Bladder microvascular endothelial cell (primary cell): Measurements from ENCODE around the gene CGB5. TPM values are rescaled to one million over a fixed set of nuclear protein-coding genes. Genes with fewer than 3 reads are reported as not detected.

Source experiments
- total RNA-seq: library from RNA; depleted of rRNA; stranded (reverse); fragments of >200 nt; gene quantifications from 2 replicates; pipeline ENCODE4 v1.2.3, GENCODE V29; 2014

CGB5 gene
- total RNA-seq: not detected in 2 replicates

GRCh38 chr19:49043548-49043947, at the start of gene CGB5:
Gene CGB5, plus strand, starts transcription at chr19:49043848. Its CDS starts 362 bp downstream, at chr19:49044210.

DNA sequence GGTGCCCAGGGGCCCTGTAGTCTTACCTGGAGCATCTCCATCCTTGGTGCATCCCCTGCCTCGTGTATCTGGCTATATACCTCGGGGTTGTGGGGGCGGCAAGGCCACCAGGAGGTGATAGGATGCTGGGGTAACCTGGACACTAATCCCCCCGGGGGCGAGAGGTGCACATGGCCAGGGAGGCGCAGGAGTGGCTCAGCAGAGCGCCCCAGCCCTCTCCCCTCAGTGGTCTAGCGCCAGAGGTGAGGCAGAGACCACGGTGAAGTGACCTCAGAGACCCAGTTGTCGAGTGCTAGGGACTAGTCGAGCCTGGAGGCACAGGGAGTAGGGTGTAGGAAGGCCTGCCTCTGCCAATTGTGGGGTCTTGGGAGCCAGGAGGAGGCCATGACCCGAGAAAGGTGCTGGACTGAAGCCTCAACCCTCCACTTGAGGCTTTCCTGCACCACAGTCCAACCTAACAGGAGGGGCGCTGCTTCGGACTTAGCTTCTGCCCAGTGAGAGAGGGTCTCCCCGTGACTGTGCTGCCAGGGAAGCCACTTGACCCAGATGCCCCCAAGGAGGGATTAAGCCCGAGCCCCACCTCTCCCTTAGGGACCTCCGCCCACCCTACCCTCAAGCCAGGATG, 26.5 kb upstream of the CGB5 start, which contains the start of gene LHB:
Gene LHB (minus strand): TSS at position 51 of the 625 bp plus-strand sequence. CDS start 10 bp downstream, at position 41.

DNA sequence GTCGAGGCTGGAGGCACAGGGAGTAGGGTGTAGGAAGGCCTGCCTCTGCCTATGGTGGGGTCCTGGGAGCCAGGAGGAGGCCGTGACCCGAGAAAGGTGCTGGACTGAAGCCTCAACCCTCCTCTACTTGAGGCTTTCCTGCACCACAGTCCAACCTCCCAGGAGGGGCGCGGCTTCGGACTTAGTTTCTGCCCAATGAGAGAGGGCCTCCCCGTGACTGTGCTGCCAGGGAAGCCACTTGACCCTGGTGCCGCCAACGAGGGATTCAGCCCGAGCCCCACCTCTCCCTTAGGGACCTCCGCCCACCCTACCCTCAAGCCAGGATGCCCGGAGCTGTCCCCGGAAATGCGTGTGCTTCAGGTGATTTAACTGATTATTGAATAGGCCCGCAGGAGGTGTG, 19.4 kb upstream of the CGB5 start, which contains the start of gene CGB3:
Gene CGB3 (minus strand): TSS at position 101 of the 400 bp plus-strand sequence. CDS start 362 bp downstream, outside the sequence.

DNA sequence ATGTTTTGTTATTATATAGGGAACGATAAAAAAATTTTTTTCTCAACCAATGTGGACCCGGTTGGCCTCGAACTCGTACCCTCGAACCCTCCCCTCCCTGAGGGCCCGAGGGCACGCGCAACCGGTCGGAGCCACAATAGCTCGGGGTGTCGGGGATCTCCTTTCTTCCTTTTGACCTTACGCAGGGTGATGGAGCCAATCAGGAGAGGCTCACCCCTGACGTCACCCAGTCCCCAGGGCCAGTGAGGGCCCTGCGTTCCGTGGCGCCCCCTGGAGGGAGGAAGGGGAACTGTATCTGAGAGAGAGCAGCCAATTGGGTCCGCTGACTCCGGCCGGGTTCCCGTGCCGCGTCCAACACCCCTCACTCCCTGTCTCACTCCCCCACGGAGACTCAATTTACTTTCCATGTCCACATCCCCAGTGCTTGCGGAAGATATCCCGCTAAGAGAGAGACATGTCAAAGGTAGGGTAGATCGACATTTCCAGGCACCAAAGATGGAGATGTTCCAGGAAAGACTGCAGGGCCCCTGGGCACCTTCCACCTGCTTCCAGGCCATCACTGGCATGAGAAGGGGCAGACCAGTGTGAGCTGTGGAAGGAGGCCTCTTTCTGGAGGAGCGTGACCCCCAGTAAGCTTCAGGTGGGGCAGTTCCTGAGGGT, 11.9 kb upstream of the CGB5 start, which contains the start of gene CGB2:
Gene CGB2 (plus strand): TSS at position 249 of the 660 bp plus-strand sequence. CDS start 206 bp downstream, at position 455.

GRCh38 chr19:49036815-49037214, 6.8 kb upstream of the CGB5 start, which contains the start of gene CGB1:
Gene CGB1, minus strand, starts transcription at chr19:49036895. Its CDS starts 184 bp downstream, at chr19:49036711.

GRCh38 chr19:49049011-49049410, 5.4 kb downstream of the CGB5 start, which contains the start of gene CGB8:
Gene CGB8, minus strand, starts transcription at chr19:49049111. Its CDS starts 372 bp downstream, at chr19:49048739.

DNA sequence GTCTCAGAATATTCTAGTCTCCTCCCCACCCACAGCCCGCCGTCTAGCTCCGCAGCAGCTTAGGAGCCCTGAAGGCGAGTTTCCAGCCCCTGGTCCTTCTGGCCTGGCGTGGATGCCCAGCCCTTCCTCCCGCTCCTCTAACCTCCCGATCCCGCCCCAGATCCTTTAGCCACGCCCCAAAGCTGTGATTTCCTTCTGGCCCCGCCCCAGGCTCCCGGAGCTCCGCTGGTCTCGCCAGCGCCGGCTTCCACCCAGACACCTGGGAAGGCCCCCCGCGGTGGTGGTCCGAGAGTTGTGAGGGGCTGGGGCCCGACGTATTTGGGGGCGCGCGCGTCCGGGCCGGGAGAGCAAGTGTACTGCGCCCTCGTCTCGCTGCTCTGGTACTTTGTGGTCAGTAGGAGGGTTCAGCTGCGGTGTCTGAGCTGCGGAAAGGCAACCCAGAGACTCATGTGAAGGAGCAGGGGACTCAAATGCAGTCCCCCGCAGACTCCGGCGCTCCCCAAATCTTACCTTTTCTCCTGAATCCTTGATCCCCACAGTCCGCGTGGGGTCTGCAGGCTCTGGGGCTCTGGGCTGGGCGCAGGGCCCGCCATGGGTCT, 14.1 kb downstream of the CGB5 start, which contains the start of gene CGB7:
Gene CGB7 (minus strand): TSS at position 114 of the 599 bp plus-strand sequence. CDS start 2,374 bp downstream, outside the sequence.

GRCh38 chr19:49064768-49065611, 21.3 kb downstream of the CGB5 start, which contains the start of gene NTF4:
Gene NTF4, minus strand, starts transcription at chr19:49064818. Its CDS starts 2,821 bp downstream, at chr19:49061997.

DNA sequence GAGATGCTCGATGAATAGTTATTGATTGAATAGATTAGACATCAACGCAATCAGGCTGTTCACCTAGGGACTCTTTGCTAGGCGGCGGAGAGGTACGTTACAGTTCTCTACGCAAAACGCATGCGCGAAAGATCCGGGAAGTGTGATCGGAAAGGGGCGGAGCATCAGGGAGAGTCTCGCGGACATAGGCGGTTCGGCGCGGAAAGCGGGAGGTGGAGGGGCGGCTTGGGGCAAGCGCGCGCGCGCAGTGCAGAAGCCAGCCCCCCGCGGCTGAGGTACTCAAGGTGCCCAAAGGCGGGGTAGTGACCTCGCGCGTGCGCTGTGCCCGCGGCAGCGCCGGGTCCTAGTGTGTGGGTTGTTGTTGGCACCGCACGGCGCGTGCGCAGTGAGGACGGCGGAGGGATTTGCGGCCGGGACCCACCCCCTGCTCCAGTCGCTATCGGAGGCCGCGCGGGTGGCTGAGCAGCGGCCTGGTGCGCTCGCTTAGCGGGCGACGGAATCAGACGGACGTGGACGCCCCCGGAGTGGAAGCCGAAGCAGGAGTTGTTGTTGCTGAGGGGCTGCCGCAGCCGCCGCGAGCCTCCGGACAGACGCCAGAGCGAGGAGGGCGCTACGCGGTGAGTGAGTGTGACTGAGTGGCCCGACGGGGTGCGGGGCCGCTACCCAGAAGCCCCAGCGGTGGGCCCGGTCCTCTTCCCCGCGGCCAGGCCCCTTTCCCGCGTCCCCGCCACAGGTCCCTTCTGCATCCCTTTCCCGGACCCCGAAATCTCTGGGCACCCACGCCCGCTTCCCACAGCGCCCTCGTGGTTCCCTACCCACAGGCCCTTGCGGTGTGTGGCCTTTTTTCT, 41.6 kb downstream of the CGB5 start, which contains the start of gene SNRNP70:
Gene SNRNP70 (plus strand): TSS at position 432 of the 848 bp plus-strand sequence. CDS start 964 bp downstream, outside the sequence.

Other genes starting within 250 kb of the CGB5 start
- 31.7 and 33.9 TPM in 2 replicates for gene BCAT2, start 232.8 kb upstream of the CGB5 start, total RNA-seq
- gene HSD17B14, start 207.4 kb upstream of the CGB5 start, total RNA-seq: 5.7 and 9.9 TPM in 2 replicates
- 0.32 and 4.3 TPM in 2 replicates for gene PLEKHA4, start 175.2 kb upstream of the CGB5 start, total RNA-seq
- gene PPP1R15A, start 171.4 kb upstream of the CGB5 start, total RNA-seq: 22.8 and 63.6 TPM in 2 replicates
- gene TULP2, start 145.1 kb upstream of the CGB5 start, total RNA-seq: 0.13 and 0.16 TPM in 2 replicates
- gene NUCB1, start 143.5 kb upstream of the CGB5 start, total RNA-seq: 158 and 247 TPM in 2 replicates
- gene DHDH, start 110.1 kb upstream of the CGB5 start, total RNA-seq: not detected in 2 replicates
- gene BAX, start 89.0 kb upstream of the CGB5 start, total RNA-seq: 90.2 and 164 TPM in 2 replicates
- 707 and 962 TPM in 2 replicates for gene FTL, start 78.5 kb upstream of the CGB5 start, total RNA-seq
- gene GYS1, start 50.5 kb upstream of the CGB5 start, total RNA-seq: 24.0 and 25.6 TPM in 2 replicates
- gene RUVBL2, start 50.0 kb upstream of the CGB5 start, total RNA-seq: 199 and 209 TPM in 2 replicates
- gene LHB, start 26.8 kb upstream of the CGB5 start, total RNA-seq: 0.16 TPM in 1 of 2 replicates, not detected in the other
- gene CGB3, start 19.5 kb upstream of the CGB5 start, total RNA-seq: not detected in 2 replicates
- gene CGB2, start 12.0 kb upstream of the CGB5 start, total RNA-seq: not detected in 2 replicates
- not detected in 2 replicates for gene CGB1, start 7.0 kb upstream of the CGB5 start, total RNA-seq
- gene CGB8, start 5.3 kb downstream of the CGB5 start, total RNA-seq: not detected in 2 replicates
- gene CGB7, start 13.9 kb downstream of the CGB5 start, total RNA-seq: under 0.01 TPM in 1 of 2 replicates, not detected in the other
- gene NTF4, start 21.0 kb downstream of the CGB5 start, total RNA-seq: not detected in 2 replicates
- gene KCNA7, start 28.9 kb downstream of the CGB5 start, total RNA-seq: not detected in 2 replicates
- 141 and 222 TPM in 2 replicates for gene SNRNP70, start 41.6 kb downstream of the CGB5 start, total RNA-seq
- gene LIN7B, start 70.5 kb downstream of the CGB5 start, total RNA-seq: 1.4 and 1.5 TPM in 2 replicates
- gene C19orf73, start 75.3 kb downstream of the CGB5 start, total RNA-seq: 0.65 and 0.88 TPM in 2 replicates
- gene PPFIA3, start 75.7 kb downstream of the CGB5 start, total RNA-seq: 3.4 and 3.9 TPM in 2 replicates
- 0.06 TPM in 1 of 2 replicates, not detected in the other for gene HRC, start 111.5 kb downstream of the CGB5 start, total RNA-seq
- gene TRPM4, start 113.9 kb downstream of the CGB5 start, total RNA-seq: 19.8 and 24.1 TPM in 2 replicates